IMR-90 (cell line): ENCODE data around the gene MTMR6. TPM values are rescaled to one million over a fixed set of nuclear protein-coding genes. Genes with fewer than 3 reads are reported as not detected.

Experiments
- ATAC-seq: fragments of 200-7000 bp; cut with Tn5 transposase; 2 replicates; pipeline ENCODE4 v1.9.1; 2020; ENCODE audit warnings: low read depth, mild to moderate bottlenecking, moderate library complexity
- BruUV-seq: library from RNA; stranded (reverse); fragments of 400-500 nt; replicated peaks from 2 replicates; lab custom pipeline; 2021; lab: Mats Ljungman, UMichigan
- CTCF ChIA-PET: fragments of 300-600 bp; formaldehyde crosslinking; extraction: SDS; loops from one replicate; lab custom pipeline; 2021; ENCODE audit warnings: antibody characterized with exemption; lab: Yijun Ruan, JAX
- POLR2A ChIA-PET: fragments of 300-600 bp; sonication (Branson Sonifier 250); formaldehyde crosslinking; loops from one replicate; lab custom pipeline; 2022; ENCODE audit warnings: antibody characterized with exemption; ENCODE audit not compliant: unreplicated experiment; lab: Charles Lee
- DNase-seq: peaks from one replicate; pipeline ENCODE4 v3.0.0; 2013
- H2AFZ ChIP-seq: replicated peaks from 2 replicates; pipeline ENCODE3; 2013; ENCODE audit warnings: low read length, mild to moderate bottlenecking; ENCODE audit not compliant: poor library complexity
- H2AK5ac ChIP-seq: 2 replicates; pipeline ENCODE4 v1.6.1; 2013; ENCODE audit warnings: low read depth, low read length, inconsistent platforms
- H2AK9ac ChIP-seq: replicated peaks from 2 replicates; pipeline ENCODE3; 2013; ENCODE audit warnings: mild to moderate bottlenecking, low read depth, low read length, moderate library complexity; ENCODE audit not compliant: poor library complexity
- H2BK120ac ChIP-seq: 2 replicates; pipeline ENCODE4 v1.6.1; 2013; ENCODE audit warnings: low read depth, low read length, inconsistent platforms
- H2BK15ac ChIP-seq: 3 replicates; pipeline ENCODE4 v1.6.1; 2013; ENCODE audit warnings: low read depth, low read length, inconsistent platforms
- H2BK20ac ChIP-seq: 2 replicates; pipeline ENCODE4 v1.6.1; 2013; ENCODE audit warnings: low read depth, mild to moderate bottlenecking, inconsistent platforms, low read length, moderate library complexity
- H2BK5ac ChIP-seq: 2 replicates; pipeline ENCODE4 v1.6.1; 2013; ENCODE audit warnings: mild to moderate bottlenecking, low read depth, low read length, inconsistent platforms; ENCODE audit not compliant: poor library complexity, severe bottlenecking
- H3K14ac ChIP-seq: replicated peaks from 2 replicates; pipeline ENCODE4 v1.6.1; 2013; ENCODE audit warnings: low read depth, low read length, inconsistent platforms
- H3K18ac ChIP-seq: 2 replicates; pipeline ENCODE4 v1.6.1; 2013; ENCODE audit warnings: low read depth, low read length, control low read depth
- H3K23ac ChIP-seq: 2 replicates; pipeline ENCODE4 v1.6.1; 2013; ENCODE audit warnings: low read depth, low read length, inconsistent platforms
- H3K27ac ChIP-seq: 2 replicates; pipeline ENCODE4 v1.5.1; 2013; ENCODE audit warnings: mild to moderate bottlenecking, control low read depth, low read length; ENCODE audit not compliant: insufficient read depth
- H3K27me3 ChIP-seq: 2 replicates; pipeline ENCODE4 v1.6.1; 2013; ENCODE audit warnings: low read length; ENCODE audit not compliant: control insufficient read depth, insufficient read depth
- H3K36me3 ChIP-seq: 2 replicates; pipeline ENCODE4 v1.6.1; 2013; ENCODE audit warnings: low read length, mixed read lengths; ENCODE audit not compliant: control insufficient read depth, insufficient read depth
- H3K4ac ChIP-seq: 2 replicates; pipeline ENCODE4 v1.6.1; 2013; ENCODE audit warnings: low read depth, low read length, inconsistent platforms
- H3K4me1 ChIP-seq: 2 replicates; pipeline ENCODE4 v1.6.1; 2013; ENCODE audit warnings: low read length, mixed read lengths; ENCODE audit not compliant: control insufficient read depth, insufficient read depth
- H3K4me2 ChIP-seq: 2 replicates; pipeline ENCODE4 v1.6.1; 2013; ENCODE audit warnings: low read depth, mild to moderate bottlenecking, control low read depth, low read length, moderate library complexity
- H3K4me3 ChIP-seq: 2 replicates; pipeline ENCODE4 v1.5.1; 2013; ENCODE audit warnings: low read depth, mild to moderate bottlenecking, control low read depth, low read length, moderate library complexity; ENCODE audit not compliant: insufficient read depth
- H3K56ac ChIP-seq: 2 replicates; pipeline ENCODE4 v1.6.1; 2013; ENCODE audit warnings: low read length, inconsistent platforms; ENCODE audit not compliant: insufficient read depth; ENCODE audit errors: extremely low read depth
- H3K79me1 ChIP-seq, 2 experiments: 2 replicates each; pipeline ENCODE4 v1.6.1; 2013; ENCODE audit warnings: low read length in 2 of 2, inconsistent platforms in 1 of 2, low read depth in 1 of 2
- H3K9ac ChIP-seq: 2 replicates; pipeline ENCODE4 v1.6.1; 2013; ENCODE audit warnings: low read depth, low read length, control low read depth
- H3K9me1 ChIP-seq: 2 replicates; pipeline ENCODE4 v1.6.1; 2013; ENCODE audit warnings: low read length, inconsistent platforms; ENCODE audit not compliant: insufficient read depth
- H3K9me3 ChIP-seq: 2 replicates; pipeline ENCODE4 v1.6.1; 2013; ENCODE audit warnings: low read length; ENCODE audit not compliant: control insufficient read depth, insufficient read depth
- H4K20me1 ChIP-seq: 2 replicates; pipeline ENCODE4 v1.6.1; 2013; ENCODE audit warnings: low read length, inconsistent platforms; ENCODE audit not compliant: insufficient read depth
- H4K5ac ChIP-seq: 2 replicates; pipeline ENCODE4 v1.6.1; 2013; ENCODE audit warnings: mild to moderate bottlenecking, low read depth, low read length, control low read depth
- H4K8ac ChIP-seq, 2 experiments: 2 replicates each; pipeline ENCODE4 v1.6.1; 2013; ENCODE audit warnings: low read depth in 2 of 2, low read length in 2 of 2, control low read depth in 1 of 2, inconsistent platforms in 1 of 2
- H4K91ac ChIP-seq: 2 replicates; pipeline ENCODE4 v1.6.1; 2013; ENCODE audit warnings: low read depth, low read length, inconsistent platforms; ENCODE audit not compliant: insufficient read depth
- MAZ ChIP-seq: IDR thresholded peaks from 2 replicates; pipeline ENCODE4 v1.6.1; 2012; ENCODE audit warnings: low read depth, mild to moderate bottlenecking, low read length, improper control_type of control experiment, moderate library complexity, borderline replicate concordance
- WGBS, 2 experiments: methylation state at CpG; one replicate each; pipeline versions ENCODE4 v1.1.5 to v1.1.7; 2013; ENCODE audit warnings: missing lambda C conversion rate in 2 of 2; ENCODE audit not compliant: insufficient read length in 1 of 2; ENCODE audit errors: extremely low coverage in 2 of 2; 5-methylcytosine and 5-hydroxymethylcytosine counted together
- dilution Hi-C: fragments of 300-500 bp; cut with HindIII; formaldehyde crosslinking; loops from one replicate; pipeline ENCODE4 v1.14.3; 2018; ENCODE audit warnings: low sequenced_read_pairs; ENCODE audit not compliant: unreplicated experiment
- in situ Hi-C: fragments of 300-500 bp; cut with MboI; formaldehyde crosslinking; loops from 3 replicates; pipeline ENCODE4 v1.14.3; 2019; ENCODE audit warnings: low sequenced_read_pairs, inconsistent platforms, mixed read lengths
- intact Hi-C: fragments of 100-400 bp; cut with micrococcal nuclease; formaldehyde crosslinking; loops from 2 replicates; pipeline ENCODE4 v1.10.0; 2022
- polyA plus RNA-seq, 3 experiments: library from polyadenylated mRNA; depleted of rRNA; stranded (reverse); fragments of >200 nt; gene quantifications; 2 replicates each; pipeline ENCODE4 v1.2.3, GENCODE V29; 2012; ENCODE audit warnings: low replicate concordance in 1 of 3
- total RNA-seq: library from RNA; depleted of rRNA; stranded (reverse); fragments of >200 nt; gene quantifications from 2 replicates; pipeline ENCODE4 v1.2.3, GENCODE V29; 2012
- TF ChIP-seq, protein P1 (sequence below): fragments of 150-350 bp; IDR thresholded peaks from 2 replicates; pipeline ENCODE4 v1.6.1; 2016; ENCODE audit warnings: low read depth, mild to moderate bottlenecking, low read length, moderate library complexity, borderline replicate concordance
- TF ChIP-seq, protein P2 (sequence below): conservative IDR thresholded peaks from 2 replicates; pipeline ENCODE4 v1.5.1; 2012; ENCODE audit warnings: mild to moderate bottlenecking, low read depth, low read length, improper control_type of control experiment

Gene MTMR6
- total and polyA plus RNA-seq, 2 of the 4 experiments (the other 2 are of a cell fraction) = 9.4 to 21.7 TPM

DNA sequence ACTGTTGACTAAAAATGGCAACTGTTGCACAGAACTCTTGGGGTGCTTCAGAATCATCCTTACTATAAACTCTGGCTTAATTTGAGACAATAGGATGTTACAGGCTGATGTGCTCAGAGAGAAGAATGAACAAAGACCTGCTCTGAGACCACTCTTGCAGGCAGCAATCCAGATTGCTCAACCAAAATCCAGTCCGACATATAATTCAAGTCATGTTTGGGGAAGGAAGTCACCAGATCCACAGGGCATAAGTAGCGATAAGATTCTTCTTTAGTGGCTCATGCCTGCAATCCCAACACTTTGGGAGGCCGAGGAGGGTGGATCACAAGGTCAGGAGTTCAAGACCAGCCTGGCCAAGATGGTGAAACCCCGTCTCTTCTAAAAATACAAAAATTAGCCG is 20.6 kb downstream of the MTMR6 start:
- Histone ChIP-seq H3K18ac (no peak overlapping the region), H2BK20ac (no peak overlapping the region), H2AFZ (no peak overlapping the region), H4K8ac (no peak overlapping the region), H2BK120ac (no peak overlapping the region), H3K4me2 (no peak overlapping the region), H4K91ac (no peak overlapping the region), H3K9me3 (no peaks in the 10 kb centered on the region), H2AK9ac (no peak overlapping the region), H3K4me3 (no peak overlapping the region), H3K4ac (no peak overlapping the region), H3K27me3 (no peaks in the 10 kb centered on the region), H3K27ac (no peak overlapping the region), H2AK5ac (no peak overlapping the region), H4K5ac (no peak overlapping the region), H2BK5ac (no peak overlapping the region), H2BK15ac (no peak overlapping the region), H4K20me1 (peaks cover 8% of the 10 kb centered on the region; the same call in 1 of the 2 replicates), H3K79me1 (peaks cover 25 to 27% of the 10 kb centered on the region in 2 experiments), H3K4me1 (no peaks in the 10 kb centered on the region), H3K23ac (no peak overlapping the region), H3K56ac (no peak overlapping the region), H3K36me3 (peaks cover 24% of the 10 kb centered on the region), H3K9ac (no peak overlapping the region), H3K14ac (no peak overlapping the region), H3K9me1 (peaks cover 4% of the 10 kb centered on the region; the same call in 1 of the 2 replicates)
- TF ChIP-seq, protein P1, sequence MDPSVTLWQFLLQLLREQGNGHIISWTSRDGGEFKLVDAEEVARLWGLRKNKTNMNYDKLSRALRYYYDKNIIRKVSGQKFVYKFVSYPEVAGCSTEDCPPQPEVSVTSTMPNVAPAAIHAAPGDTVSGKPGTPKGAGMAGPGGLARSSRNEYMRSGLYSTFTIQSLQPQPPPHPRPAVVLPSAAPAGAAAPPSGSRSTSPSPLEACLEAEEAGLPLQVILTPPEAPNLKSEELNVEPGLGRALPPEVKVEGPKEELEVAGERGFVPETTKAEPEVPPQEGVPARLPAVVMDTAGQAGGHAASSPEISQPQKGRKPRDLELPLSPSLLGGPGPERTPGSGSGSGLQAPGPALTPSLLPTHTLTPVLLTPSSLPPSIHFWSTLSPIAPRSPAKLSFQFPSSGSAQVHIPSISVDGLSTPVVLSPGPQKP = no peak
- no peak for TF ChIP-seq MAZ
- TF ChIP-seq, protein P2, sequence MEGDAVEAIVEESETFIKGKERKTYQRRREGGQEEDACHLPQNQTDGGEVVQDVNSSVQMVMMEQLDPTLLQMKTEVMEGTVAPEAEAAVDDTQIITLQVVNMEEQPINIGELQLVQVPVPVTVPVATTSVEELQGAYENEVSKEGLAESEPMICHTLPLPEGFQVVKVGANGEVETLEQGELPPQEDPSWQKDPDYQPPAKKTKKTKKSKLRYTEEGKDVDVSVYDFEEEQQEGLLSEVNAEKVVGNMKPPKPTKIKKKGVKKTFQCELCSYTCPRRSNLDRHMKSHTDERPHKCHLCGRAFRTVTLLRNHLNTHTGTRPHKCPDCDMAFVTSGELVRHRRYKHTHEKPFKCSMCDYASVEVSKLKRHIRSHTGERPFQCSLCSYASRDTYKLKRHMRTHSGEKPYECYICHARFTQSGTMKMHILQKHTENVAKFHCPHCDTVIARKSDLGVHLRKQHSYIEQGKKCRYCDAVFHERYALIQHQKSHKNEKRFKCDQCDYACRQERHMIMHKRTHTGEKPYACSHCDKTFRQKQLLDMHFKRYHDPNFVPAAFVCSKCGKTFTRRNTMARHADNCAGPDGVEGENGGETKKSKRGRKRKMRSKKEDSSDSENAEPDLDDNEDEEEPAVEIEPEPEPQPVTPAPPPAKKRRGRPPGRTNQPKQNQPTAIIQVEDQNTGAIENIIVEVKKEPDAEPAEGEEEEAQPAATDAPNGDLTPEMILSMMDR = no peak
- ChIA-PET CTCF (no interaction called here), POLR2A (interaction anchor here (0.6 kb wide), 1 partner anchor 80 kb away, joined by 3 read pairs; no protein-coding TSS in a partner anchor)
- dilution Hi-C loops (no loop called here), intact Hi-C loops (no loop called here), in situ Hi-C loops (no loop called here)
- no TSS peak for BruUV-seq
- ATAC-seq (no peak), DNase-seq (no peak)
- WGBS, 2 experiments = 92% methylated on average over 2 of the region's 5 CpGs; no CpG with 5 or more reads in 1 of the 2 experiments
